ENCODE data around the gene ITLN1.

The ITLN1 gene

GRCh38 chr1:160853754-160854153, 31.2 kb downstream of the ITLN1 start:
- DNase-seq: no peak

- DNase-seq: no peak
Observed at GRCh38 chr1:160853014-160853413, 32.0 kb downstream of the ITLN1 start.

- DNase-seq: no peak
Observed at GRCh38 chr1:160850993-160851392, 34.0 kb downstream of the ITLN1 start.

GRCh38 chr1:160850541-160850940, 34.4 kb downstream of the ITLN1 start:
- no peak for DNase-seq

DNA sequence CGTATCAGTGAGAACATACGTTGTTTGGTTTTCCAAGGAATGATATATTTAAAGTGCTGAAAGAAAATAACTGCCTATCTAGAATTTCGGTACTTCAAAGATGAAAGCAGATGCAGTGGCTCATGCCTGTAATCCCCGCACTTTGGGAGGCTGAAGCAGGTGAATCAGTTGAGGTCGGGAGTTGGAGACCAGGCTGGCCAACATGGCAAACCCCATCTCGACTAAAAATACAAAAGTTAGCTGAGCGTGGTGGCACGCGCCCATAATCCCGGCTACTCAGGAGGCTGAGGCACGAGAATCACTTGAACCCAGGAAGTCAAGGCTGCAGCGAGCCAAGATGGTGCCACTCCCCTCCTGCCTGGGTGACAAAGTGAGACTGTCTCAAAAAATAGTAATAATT, 38.7 kb downstream of the ITLN1 start:
- no peak for DNase-seq

GRCh38 chr1:160844447-160845232, 40.3 kb downstream of the ITLN1 start:
- DNase-seq: no peak

DNA sequence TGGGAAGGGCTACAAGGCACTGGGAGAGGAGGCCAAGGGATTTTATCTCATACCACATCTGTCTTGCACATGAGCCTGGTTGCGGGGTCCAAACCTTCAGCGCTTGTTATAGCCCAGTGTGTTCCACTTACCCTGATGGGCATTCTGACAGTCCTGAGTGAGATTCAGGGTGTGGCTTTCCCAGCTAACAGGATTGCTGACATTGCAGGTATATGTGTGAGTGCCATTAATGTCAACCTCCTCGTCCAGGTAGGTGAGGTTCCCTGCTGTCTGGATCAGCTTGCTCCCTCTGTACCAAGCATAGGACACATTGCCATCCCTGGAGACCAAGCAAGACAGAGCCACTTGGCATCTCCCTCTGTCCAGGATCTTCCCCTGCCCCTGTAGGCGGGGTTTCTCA, 43.9 kb downstream of the ITLN1 start:
- DNase-seq: no peak

- DNase-seq: no peak
Observed at GRCh38 chr1:160839746-160840145, 45.2 kb downstream of the ITLN1 start.

- DNase-seq: no peak
Observed at GRCh38 chr1:160838888-160839287, 46.1 kb downstream of the ITLN1 start.

DNA sequence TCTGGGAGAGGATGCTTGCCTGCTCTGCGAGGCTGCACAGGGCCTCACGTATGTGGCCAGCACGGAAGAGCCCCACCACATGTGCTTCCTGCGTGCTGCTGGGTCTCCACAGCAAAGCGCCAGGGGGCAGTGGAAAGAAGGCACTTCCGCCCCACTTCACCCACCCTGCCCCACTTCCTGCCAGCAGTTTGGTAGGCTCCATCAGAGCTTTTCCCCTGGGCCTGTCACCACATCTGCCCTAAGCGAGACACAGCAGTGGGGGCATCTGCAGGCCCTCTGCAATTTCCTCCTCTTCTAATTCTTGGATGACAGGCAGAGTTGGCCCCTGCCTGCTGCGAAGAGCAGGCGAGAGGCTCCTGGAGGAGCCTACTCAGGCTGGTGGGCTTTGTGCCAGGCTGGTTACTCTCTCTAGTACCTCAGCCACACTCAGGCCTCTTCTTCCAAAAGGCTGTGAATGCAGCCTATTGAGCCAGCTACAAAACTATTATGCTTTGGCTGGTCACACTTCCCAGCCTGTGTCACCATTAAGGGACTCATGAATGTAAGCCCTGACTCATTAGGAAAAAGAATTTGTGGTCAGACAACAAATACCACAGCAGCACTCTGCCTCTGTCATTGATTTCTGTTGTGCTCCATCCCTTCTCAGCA, 47.3 kb downstream of the ITLN1 start:
- peak; percentile 52 to 74 for DNase-seq

DNA sequence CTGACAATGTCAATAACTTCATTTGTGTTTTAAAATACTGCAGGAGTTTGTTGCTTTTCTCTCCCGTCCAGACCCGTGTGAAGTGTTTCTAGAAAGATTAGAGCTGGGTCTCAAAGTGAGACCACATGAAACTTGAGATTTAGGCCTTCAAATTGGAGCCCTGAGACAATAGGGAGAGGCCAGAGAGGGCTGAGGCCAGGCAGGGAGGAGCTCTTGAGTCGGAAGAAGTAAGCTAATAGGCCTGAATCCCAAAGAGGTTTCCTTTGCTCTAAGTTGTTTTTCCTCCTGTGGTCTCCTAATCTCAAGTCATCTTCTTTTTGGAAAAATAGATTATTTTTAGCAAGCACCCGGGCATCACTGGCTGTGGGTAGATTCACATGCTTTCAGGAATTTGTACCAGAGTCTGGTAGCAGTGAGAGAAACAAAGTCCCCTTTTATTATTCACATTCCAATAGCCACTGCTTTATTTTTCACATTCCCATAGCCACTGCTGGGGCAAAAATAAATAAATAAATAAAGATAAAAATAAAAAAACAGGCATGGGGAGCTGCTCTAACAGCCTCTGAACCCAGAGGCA, 47.9 kb downstream of the ITLN1 start:
- no peak for DNase-seq

GRCh38 chr1:160836561-160836960, 48.4 kb downstream of the ITLN1 start:
- no peak for DNase-seq

DNA sequence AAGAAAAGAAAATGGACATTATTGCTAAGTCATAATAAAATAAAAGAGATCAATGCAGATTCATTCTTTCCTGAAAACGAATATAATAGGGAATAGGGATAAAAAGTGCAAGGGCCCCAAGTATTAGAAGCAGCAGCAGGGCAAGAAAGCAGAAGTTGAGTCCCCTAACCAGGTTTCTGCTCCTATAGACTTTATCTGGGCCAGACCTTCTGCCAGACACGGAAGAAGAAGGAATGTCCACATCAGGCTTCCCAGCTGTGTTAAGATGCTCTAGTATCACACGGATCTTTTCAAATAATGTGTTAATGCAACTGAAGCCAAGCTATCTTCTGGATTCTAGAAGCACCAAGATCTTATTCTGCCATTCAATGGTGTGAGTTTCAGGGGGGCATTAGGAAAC, 49.2 kb downstream of the ITLN1 start:
- DNase-seq: no peak

DNA sequence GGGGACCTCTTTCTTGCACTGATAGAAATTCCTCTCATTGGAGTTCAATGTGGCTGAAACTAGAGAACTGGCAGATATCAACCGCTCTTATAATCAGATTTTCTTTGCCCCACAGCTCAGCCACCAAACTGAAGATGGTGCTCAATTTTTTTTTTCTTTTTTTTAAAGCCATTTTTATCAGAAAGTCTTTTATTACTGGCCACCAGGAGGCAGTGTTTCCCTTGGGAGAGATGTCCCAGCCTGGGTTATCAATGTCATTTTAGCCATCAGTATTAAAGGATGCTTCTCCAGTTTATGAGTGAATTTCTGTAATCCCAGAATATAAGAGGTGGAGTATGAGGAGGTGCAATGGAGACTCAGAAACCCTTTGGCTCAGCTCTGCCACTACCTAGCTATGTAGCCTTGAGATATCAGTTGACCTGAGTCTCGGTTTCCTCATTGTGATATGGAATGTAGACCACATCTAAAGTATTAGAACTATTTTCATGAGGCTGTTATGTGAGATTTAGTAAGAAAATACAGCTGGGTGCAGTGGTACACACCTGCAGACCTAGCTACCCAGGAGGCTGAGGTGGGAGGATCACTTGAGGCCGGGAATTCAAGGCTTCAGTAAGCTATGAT, 49.9 kb downstream of the ITLN1 start:
- DNase-seq: no peak

GRCh38 chr1:160830321-160831153, 54.4 kb downstream of the ITLN1 start:
- peak; percentile 68 to 73 for DNase-seq

- no peak for DNase-seq
Observed at GRCh38 chr1:160829766-160830165, 55.2 kb downstream of the ITLN1 start.

DNA sequence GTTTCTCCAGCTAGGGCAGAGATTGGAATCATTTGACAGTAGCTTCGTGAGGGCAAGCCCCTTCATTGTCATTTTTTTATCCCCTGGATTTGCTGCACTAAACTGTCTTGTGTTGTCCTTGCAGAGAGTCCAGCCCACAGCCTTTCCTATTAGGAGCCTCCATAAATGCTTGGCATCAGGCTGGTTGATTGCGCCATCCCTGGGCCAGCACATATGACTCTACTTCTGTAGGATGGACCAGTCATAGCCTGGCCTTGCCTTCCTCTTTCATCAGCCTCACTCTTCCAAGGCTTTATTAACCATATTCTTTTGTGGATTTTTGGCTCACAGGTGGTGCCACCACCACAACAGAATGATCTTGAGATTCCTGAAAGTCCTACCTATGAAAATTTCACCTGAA, 57.6 kb downstream of the ITLN1 start:
- no peak for DNase-seq

GRCh38 chr1:160826546-160826945, 58.4 kb downstream of the ITLN1 start:
- DNase-seq: no peak

All from stimulated activated CD4-positive, alpha-beta T cell treated with anti-CD3 and anti-CD28 coated beads, Interleukin-4, amount 100 ng/mL, for 4 hours (primary cell).